ENCODE results near the gene TTBK1.

DNA sequence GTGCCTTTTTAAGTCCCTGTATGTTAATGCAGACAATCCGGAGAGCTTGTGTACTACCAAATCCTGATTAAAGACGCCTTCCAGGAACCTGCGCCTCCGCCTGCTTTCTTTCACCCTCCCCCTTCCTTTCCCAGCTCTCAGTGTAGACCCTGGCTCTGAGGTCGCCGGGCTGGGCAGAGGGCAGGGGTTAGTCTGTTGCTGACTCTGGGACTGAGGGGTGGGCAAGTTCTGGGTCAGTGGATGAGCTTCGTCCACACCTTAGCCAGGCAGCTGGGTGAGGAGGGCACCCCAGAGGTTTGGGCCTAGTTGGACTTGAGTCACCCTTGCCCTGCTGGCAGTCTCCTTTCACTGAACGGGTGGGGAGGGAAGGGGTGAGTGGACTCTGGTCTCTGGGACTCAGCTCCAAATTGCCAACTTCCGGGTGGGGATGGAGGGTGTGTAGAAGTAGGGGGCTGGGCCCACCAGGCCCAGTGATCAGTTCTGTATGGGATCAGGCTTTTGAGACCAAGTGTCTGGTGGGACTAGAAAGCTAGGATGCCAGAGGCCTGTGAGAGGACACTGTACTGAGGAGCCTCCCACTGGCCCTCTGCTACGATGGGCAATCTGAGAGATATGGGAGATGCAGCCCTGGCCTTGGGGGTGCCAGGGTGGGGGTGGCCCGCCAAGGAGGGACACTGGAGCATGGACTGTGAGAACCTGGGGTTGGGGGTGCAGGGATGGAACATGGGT is 33.5 kb downstream of the TTBK1 start:
- TF ChIP-seq CTCF (conservative IDR thresholded peaks at IDR 0.05; ENCODE audit: low read depth, low read length) (no peak), EZH2 (IDR thresholded peaks at IDR 0.05; ENCODE audit: borderline replicate concordance, low read depth, low read length, poor library complexity, severe bottlenecking) (no peak)

All from A673 (cell line).